ENCODE results near the gene SMAD6.

Gene SMAD6

DNA sequence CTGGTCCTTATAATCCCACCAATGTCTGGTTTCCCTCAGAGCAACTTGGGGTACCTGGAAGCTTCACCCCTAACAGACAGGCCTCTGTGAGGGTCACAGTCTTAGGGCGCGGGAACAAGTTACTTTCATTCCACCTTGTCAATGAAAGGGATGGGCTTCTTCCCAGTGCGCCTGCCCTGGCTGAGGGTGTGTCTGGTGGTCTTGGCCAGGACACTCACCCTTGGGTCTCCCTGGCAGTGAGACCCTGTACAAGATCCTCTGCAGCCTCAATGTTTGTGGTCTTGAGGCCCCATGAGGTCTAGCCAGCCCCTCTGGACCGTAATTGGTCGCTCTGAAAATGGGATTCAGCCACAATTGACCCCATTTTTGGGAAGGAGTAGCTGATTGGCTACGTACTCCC is 40.2 kb downstream of the SMAD6 start:
- TF ChIP-seq, protein P1, sequence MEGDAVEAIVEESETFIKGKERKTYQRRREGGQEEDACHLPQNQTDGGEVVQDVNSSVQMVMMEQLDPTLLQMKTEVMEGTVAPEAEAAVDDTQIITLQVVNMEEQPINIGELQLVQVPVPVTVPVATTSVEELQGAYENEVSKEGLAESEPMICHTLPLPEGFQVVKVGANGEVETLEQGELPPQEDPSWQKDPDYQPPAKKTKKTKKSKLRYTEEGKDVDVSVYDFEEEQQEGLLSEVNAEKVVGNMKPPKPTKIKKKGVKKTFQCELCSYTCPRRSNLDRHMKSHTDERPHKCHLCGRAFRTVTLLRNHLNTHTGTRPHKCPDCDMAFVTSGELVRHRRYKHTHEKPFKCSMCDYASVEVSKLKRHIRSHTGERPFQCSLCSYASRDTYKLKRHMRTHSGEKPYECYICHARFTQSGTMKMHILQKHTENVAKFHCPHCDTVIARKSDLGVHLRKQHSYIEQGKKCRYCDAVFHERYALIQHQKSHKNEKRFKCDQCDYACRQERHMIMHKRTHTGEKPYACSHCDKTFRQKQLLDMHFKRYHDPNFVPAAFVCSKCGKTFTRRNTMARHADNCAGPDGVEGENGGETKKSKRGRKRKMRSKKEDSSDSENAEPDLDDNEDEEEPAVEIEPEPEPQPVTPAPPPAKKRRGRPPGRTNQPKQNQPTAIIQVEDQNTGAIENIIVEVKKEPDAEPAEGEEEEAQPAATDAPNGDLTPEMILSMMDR (IDR thresholded peaks at IDR 0.05; ENCODE audit: low read depth, low read length) = no peak

DNA sequence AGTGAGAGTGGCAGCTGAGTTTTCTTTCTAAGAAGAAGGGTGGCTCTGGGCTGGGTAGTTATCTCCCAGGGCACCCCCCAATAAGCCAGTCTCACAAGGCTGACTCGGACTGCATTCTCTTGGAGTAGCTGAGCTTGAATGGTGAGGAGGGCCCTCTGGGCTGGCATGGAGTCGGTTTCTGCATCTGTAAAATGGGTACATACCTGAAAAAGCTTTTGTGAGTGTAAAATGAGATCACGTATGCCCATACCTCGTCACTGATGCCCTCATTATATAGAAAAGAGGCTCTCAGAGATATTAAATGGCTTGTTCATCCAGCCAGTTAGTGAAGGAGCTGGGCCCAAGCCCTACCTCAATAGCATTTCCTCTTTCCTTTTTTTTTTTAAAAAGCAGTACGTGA is 41.2 kb downstream of the SMAD6 start:
- no peak overlapping the region for H3K4me3 ChIP-seq (ENCODE audit: low read depth, low read length)
- TF ChIP-seq, protein P1 (IDR thresholded peaks at IDR 0.05; ENCODE audit: low read depth, low read length) = no peak

More for the DNA sequence above, 40.2 kb downstream of the SMAD6 start:
- no peak overlapping the region for H3K4me3 ChIP-seq (ENCODE audit: low read depth, low read length)

DNA sequence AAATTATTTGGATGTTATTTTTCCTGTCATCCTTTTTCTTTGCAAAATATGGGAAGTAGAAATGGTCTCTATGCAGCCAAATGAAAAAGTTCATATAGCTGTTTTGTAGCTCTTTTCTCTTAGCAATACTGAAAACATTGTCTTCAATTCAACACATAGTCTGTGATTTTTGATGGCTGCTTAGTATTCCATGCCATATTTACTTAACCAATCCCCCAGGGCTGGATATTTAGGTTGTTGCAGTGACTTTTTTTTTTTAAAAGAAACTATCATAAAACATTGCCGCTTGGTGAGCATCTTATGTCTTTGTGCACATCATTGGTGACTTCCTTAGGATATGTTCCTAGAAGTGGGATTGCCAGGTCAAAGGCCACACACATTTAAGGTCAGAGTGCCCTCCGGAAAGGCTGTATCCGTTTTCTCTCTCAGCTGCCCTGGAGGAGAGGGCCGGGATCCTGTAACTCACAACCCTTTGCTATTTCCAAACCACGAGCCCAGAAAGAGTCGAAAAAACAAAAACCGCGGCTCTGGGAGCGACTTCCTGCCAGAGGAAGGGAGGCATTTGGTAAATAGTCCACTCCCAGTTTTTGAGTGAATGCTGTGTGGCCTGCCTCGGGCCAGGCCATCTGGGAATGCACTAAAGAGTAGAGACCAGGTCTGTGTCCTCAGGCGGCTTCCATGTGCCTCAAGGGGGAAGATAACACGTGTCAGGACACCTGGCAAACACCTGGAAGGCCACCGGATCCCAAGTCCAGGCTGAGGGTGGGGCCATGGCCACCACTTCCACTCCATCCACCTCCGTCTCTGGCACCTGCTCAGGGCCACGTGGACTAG is 41.9 kb downstream of the SMAD6 start:
- no peak overlapping the region for H3K4me3 ChIP-seq (ENCODE audit: low read depth, low read length)
- TF ChIP-seq, protein P1 (IDR thresholded peaks at IDR 0.05; ENCODE audit: low read depth, low read length) = no peak

DNA sequence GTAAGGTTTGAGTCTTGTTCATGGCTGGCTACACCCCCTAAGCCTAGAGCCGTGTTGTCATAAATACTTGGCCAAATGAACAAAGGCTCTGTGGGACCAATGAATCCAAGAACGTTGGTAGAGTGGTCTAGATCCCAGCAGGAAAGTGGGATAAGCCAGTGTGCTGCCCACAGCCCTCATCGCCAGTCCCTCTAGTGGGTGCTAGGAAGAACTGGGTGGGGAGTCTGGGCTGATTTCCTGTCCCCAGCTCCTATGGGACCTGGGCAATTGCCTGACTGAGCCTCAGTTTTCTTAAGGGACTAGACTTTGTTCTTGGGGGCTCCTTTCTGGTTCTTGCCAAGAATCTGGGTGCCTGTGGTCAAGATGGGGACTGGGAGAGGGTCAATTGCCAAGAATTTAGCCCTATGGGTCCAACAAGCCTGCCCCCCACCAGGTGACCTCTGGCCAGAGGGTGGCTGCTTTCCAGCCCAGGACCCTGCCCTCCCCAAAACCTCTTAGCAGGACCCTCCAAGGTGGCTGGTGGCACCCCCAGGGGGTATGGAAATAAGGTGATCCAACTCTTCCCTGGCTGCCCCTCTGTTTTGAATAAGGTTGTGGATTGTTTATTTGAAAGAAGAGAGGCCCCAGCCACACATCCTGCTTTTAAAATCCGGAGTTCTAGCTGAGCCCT is 42.7 kb downstream of the SMAD6 start:
- H3K4me3 ChIP-seq (ENCODE audit: low read depth, low read length) = no peak overlapping the region
- TF ChIP-seq, protein P1 (IDR thresholded peaks at IDR 0.05; ENCODE audit: low read depth, low read length) = no peak

DNA sequence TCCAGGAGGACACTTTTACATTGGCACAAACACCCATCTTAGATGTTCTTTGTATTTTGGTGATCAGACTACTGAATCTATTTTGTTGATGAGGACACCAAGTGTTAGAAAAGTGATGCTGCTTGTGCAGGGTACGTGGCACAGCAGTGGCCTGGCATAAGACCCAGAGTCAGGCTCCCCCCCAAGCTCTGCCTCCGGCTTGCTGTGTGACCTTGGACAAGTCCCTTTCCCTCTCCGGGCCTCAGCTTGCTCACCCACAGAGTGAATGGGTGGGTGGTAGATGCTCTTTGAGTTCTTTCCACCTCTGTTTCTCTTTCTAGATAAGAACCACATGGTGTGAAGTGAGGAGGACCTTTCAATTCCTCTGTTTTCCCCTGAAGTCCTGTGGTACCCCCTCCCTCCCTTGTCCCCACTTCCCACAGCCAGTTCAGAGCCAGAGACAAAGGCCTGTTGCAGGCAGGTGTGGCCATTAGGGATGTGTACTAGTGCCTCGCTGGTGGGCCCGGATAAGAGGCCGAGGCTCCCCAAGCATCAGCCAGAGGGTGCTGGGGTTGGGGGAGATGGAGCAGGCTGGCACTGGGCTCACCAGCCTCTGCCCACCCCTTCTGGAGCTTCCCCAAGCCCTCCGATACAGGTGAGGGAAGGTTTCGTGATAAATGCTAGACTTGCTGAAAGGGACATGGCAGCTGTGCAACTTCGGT is 43.6 kb downstream of the SMAD6 start:
- TF ChIP-seq, protein P1 (IDR thresholded peaks at IDR 0.05; ENCODE audit: low read depth, low read length) = no peak

DNA sequence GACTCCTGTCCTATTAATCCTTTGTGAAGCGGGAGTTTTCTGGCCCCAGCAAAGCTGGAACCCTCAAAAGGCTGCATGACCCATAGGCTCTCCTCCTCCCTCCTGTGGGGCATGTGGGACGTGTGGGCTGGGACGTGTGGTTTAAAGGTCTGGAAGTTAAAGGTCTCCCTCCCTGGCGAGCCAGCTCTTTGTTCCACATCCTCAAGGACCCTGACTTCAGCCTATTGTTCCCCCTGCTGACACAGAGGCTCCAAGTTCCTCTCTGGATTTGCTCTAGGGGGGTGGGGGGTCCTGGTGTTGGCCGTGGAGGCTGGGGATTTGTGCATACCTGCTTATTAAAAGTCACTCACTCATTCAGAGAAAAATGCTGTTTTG is 44.2 kb downstream of the SMAD6 start:
- TF ChIP-seq, protein P1 (IDR thresholded peaks at IDR 0.05; ENCODE audit: low read depth, low read length) = no peak
- H3K4me3 ChIP-seq (ENCODE audit: low read depth, low read length) = no peak overlapping the region

More for the DNA sequence above, 43.6 kb downstream of the SMAD6 start:
- no peak overlapping the region for H3K4me3 ChIP-seq (ENCODE audit: low read depth, low read length)
